NAMALWA (cell line): ENCODE measurements around the gene FANCC.
A peak's percentile ranks its signal among the peaks of the same experiment; 100 is the strongest.
"Not testable (repeated sequence)": the region's sequence is repeated elsewhere in the genome, so short reads cannot be mapped to it uniquely, and the experiment has no call there.

Experiments used
- DNase-seq: peaks from one replicate; pipeline ENCODE4 v3.0.0-alpha.2; 2015; ENCODE audit warnings: low spot score

FANCC gene

DNA sequence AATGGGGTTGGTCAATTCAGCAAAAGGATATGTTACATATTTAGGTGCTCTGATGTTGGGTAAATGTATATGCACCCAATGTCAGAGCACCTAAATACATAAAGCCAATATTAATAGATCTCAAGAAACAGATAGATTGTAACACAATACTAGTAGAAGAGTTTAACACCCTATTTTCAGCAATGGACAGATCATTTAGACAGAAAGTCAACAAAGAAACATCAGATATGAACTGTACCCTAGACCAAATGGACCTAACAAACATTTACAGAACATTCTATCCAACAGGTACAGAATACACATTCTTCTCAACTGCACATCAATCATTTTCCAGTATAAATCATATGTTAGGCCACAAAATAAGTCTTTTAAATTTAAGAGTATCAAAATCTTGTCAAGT, 35.2 kb downstream of the FANCC start:
- DNase-seq, result no peak

DNA sequence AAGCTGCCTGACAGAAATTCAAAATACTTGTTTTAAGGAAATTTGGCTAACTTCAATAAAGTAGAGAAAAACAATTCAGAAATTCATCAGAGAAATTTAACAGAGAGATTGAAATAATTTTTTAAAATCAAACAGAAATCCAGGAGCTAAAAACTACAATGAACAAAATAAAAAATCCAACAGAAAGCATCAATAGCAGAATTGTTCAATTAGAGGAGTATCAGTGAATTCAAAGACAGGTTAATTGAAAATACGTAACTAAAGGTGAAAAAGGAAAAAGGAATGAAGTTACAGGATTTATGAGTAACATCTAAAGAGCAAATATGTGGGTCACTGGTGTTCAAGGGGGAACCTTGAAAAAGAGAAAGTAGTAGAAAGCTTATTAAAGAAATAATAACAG, 36.8 kb downstream of the FANCC start:
- DNase-seq, result no peak

DNA sequence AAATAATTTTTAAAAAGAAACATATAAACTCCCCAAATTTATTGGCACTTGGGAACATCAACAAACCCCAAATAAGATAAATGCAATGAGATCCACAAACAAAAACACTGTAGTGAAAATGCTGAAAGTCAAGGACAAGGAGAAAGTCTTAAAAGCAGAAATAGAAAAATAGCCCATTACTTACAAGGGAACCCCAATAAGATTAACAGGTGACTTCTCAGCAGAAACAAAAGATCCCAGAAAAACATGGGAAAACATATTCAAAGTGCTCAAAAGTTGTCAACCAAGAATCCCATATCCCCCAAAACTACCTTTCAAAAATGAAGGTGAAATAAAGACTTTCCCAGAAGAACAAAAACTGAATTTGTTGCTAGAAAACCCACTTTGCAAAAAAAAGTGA, 40.0 kb downstream of the FANCC start:
- DNase-seq, result no peak

DNA sequence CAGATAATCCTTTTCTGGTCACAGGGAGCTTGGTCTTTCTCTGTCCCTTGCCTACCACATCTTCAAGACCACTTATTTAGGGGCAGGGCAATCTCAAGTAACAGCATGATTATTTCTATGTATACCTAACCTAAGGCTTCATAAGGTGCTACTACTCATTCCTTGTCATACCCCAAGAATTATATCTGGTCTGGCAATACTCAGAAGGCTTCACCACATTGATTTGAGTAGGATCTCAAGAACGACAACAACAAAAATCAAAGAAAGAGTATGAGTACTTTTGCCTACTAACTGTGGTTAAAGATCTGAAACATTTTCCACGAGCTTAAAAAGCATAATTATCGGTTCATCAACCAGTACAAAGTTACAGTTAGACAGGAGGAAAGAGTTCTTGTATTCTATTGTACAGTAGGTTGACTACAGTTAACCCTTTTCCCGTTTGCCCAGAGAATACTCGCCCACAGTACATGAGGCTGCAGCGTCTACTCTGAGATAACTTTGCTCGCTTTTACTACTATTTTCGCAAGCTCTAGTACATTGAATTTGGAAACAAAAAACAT, 41.0 kb downstream of the FANCC start:
- DNase-seq, result no peak

DNA sequence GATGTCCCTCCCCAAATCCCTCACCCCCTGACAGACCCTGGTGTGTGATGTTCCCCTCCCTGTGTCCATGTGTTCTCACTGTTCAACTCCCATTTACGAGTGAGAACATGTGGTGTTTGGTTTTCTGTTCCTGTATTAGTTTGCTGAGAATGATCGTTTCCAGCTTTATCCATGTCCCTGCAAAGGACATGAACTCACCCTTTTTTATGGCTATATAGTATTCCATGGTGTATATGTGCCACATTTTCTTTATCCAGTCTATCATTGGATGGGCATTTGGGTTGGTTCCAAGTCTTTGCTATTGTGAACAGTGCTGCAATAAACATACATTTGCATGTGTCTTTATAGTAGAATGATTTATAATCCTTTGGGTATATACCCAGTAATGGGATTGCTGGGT, 43.3 kb downstream of the FANCC start:
- DNase-seq, result not testable (repeated sequence)

DNA sequence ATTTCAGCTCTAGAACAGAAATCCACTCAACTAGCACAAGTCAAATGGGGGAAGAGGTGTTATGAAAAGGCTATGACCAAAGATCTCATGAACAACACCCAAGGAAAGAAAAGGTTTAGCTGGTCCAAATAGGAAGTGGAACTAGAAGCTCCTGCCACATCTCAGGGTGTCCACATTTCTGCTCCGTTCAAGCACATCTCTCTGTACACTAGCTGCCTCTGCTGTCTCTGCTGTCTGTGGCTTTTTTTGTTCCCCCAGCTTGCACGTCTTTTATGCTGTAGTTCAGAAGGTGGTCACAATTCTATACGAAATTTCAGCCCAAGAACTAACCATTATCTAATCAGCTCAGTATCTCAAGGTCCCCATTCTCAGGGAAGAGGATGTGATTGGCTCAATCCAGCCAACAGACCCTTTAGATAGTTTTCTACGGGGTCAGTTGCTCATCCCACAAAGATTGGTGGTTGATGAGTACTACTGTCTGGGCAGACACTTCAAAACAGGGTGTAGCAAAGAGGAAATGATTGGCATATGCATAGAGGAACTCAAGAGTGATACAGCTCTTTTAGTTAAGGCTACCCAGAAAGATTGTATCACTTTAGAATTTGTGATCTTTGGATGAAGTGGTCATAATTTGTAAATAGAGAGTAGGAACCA, 44.0 kb downstream of the FANCC start:
- peak; percentile 12 for DNase-seq

DNA sequence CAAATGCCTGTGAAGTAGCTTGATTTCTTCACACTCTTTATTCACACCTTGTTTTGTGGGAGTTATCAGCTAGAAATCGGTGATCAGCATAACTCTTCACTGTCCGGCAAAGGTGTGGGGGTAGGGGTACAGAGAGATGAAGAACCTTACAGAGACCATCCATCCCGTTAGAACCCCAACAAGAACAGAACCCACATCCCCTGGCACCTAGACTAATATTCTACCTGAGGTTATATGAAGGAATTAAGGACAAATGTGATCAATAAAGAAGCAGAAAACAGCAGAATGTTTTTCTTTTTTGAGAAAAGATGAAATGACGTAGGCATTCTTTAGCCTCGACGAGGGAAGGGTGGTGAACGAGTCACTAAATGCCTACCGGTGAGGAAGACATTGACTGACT, 44.7 kb downstream of the FANCC start:
- no peak for DNase-seq

DNA sequence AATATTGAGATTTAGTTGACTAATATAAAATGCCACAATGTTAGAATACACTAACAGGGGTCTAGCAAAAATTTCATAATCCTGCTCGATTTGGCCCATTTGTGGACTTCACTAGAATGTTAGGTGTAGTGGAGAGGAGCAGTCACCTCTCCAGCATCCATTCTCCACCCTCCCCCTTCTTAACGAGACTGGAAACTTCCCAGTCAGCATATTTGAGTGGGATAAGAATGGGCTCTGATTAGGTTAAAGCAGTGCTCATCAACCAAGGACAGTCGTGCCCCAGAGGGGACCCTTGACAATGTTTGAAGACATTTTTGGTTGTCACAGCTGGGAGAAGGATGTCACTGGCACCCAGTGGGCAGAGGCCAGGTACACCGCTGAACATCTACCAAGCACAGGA, 46.7 kb downstream of the FANCC start:
- no peak for DNase-seq

DNA sequence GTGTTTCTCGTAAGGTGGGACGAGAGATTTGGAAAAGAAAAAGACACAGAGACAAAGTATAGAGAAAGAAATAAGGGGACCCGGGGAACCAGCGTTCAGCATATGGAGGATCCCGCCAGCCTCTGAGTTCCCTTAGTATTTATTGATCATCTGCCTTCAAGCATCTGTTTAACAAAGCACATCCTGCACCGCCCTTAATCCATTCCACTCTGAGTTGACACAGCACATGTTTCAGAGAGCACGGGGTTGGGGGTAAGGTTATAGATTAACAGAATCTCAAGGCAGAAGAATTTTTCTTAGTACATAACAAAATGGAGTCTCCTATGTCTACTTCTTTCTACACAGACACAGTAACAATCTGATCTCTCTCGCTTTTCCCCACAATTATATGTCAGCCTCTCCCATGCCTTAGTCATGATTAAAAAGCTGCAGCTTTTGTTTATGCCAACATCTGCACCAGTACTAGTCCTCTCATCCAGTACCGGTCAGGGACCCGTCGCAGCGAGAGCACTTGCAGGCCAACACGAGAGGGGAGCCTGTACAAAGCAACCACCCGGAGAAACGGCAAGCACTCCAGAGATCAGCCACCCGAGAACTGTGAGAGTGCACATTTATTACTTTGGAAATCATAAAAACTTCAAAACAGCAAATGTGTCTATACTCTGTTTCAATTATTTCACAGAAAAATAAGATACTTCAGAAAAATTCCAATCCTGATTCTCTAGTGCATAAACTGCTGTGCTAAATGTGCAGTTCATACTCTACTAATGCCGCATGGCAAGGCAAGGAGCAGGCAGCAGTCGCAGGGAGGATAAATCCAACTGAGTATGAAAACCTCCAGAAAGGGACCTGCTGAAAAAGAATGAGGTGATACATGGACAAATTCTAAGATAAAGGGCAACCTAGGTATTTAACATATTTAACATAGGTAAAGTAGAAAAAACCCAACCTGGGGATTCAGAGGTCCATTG, 47.4 kb downstream of the FANCC start:
- DNase-seq, result not testable (repeated sequence)

DNA sequence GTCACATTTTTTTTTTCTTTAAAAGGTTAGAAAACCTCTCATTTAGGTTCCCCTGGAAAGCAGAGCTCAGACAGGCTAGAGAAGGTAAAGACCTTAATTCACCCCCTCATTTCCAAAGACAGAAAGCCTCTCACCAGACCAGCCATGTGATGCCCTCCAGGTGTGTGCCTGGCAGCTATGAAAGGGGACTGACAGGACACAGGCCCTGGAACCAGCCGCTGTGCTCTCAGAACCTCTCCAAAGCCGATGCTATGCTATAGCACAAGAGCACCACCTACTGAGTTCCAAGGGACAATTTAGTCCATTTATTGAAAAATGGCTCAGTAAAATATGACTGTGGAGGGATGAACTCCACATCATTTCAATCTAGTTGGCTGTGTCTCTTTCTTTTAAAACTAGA, 48.8 kb downstream of the FANCC start:
- peak; percentile 33 for DNase-seq

DNA sequence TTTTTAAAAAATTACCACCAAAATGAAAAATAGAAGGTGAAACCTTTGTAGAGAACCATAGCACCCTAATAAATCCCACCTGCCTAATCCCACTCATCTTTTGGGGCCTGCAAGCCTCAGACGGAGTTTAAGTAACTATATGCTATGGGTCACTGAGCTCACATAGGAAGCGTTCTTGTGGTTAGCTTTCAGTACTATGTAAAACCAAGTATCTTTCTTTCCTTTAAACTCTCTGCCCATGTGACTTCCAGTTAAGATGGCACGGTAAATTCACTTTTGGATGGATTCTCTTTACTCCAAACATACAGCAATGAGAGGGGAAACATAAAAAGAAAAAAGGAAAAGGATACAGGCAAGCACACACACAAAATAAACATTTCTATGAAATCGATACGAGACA, 50.9 kb downstream of the FANCC start:
- peak; percentile 32 for DNase-seq

DNA sequence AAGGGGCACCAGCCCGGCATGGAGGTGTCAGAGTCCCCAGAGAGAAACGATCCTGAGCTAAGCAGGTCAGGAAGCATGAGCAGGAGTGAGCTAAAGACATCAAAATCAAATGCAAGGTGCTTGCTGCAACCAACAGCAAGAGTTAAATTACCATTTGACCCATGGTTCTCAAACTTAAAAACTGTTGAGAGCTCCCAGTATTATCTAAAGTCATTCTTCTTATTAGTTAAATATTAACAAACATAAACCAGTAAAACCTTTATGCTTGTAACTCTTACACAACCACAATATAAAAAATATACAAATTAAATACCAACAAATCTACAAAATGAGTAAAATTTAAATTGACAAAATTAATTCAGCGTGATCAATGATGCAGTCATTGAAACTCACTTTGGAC, 51.5 kb downstream of the FANCC start:
- no peak for DNase-seq

DNA sequence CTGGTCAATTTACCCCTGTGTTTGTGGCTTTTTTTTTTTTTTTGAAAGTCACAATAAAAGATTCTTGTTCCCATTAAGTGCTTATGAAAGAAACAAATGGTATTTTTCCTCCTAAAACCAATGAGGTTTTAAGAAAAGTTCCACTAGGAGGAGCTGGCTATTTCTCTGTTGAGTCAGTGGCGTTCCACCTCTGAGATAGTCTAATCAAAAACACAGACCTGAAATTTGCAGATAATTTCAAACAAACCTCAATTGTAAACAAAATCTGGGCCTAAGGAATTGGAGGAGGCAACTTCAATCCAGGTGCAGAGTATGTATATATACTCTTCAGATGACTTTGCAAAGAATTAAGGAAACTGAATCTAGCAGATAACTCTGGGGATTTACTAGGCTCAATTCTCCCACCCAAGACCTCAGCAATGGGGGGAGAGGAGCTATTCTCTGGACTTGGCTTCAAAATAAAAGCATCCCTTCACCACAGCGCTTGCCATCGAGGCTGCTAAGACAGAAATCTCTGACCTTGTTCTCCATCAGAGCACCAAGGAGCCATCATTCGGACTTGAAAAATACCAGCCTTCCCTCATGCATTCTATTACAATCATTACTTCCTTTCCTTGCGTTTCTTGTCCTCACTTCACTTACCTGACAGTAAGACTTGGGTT, 52.4 kb downstream of the FANCC start:
- DNase-seq, result peak; percentile 24

DNA sequence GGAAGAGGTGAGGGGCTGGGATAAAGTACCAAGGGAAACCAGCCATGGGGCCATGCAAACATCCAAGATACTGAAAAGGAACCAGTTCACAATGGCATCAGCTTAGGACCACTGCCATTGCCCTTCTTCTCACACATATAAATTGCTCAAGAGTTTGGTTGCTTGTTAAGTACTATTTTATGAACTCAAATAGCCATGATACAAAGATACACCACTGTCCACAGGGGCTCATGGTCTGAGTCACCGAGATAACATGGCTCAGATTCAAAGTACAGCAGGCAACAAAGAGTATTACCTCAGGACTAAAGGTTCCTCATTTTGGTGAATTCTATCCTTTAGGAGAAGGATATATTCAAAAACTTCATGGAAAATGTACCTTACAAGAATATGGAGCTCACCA, 55.6 kb downstream of the FANCC start:
- DNase-seq, result no peak

DNA sequence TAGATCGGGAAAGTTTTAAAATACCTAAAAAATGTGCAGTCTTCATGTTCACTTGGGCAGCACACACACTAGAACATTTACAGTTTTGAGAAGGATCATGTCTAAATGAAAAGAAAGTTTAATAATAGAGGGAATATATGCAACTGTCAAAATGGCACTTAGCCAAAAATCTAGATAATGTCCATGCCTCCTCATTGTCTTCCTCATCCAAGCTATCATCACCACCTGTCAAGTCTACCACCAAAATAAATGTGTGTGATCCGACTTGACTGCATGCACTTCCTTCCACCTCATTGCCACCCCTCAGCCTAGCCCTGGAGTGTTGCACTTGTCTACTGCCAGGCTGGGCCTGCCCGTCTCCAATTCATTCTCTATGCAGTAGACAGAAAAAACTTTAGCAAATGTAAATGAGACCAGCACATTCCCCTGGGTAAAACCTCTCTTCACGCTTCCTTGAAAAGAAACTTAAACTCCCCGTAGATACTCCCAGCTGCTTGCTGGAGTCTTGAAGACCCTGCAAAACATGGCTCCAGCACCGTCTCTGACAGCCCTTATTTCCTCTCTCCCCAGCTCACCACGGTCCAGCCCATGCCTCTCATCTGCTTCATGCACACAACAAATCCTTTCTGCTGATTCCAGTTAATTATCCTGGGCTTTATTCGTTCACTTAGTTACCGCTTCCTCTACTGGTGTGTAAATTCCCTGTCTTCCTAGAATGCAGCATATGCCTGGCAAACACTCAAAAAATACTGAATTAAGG, 66.9 kb downstream of the FANCC start:
- DNase-seq, result peak; percentile 9

DNA sequence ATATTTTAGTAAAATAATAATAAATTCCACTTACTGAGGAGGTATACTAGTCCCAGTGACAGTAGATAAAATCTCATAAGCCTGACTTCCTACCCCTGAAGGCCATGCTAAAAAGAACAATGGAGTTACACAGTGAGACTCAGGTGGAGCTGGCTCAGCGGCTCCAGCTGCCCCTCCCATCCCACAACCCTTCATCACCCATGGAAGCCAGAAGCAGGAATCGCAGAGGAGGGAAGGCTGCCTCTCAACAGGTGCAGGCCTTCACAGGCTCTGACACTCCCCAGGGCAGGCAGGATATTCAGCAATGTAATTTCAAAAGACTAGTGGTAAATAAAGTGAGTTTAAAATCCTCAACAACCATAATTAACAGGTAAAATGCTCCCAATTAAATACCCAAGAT, 67.5 kb downstream of the FANCC start:
- no peak for DNase-seq

DNA sequence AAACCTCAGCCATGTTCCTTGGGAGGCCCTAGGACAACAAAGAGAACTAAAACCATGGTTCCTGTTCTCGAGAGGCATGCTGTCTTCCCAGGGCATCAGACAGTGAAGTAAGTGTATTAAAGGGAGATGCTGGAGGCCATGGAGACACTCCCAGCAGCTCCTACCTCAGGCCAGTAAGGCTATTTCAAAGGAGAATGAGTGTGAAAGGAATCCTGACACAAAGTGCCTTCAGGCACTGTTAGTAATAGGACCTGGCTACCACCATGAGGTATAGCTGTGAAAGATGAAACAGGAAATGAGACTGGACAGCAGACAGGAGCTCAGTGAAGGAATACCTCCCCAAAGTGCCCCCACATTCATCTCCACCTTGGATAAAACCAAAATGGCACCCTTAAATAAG, 71.0 kb downstream of the FANCC start:
- no peak for DNase-seq

DNA sequence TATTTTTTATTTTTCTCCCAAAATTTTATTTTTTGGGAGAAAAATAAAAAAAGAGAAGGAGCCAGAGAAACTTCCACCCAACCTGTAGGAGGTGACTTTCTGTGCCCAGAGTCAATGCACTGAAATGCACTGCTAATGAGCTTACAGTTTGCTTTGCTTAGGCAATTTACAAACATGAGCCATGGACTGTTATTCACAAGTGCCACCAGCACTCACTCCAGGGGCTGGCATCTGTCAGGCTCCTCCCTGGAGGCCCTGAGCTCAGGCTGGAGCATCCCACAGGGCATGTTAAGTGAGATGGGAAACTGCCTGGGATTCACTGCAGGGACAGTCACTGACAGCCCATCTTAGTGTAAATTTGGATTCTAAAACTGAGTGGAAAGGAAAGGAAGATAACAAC, 74.9 kb downstream of the FANCC start:
- DNase-seq, result no peak

DNA sequence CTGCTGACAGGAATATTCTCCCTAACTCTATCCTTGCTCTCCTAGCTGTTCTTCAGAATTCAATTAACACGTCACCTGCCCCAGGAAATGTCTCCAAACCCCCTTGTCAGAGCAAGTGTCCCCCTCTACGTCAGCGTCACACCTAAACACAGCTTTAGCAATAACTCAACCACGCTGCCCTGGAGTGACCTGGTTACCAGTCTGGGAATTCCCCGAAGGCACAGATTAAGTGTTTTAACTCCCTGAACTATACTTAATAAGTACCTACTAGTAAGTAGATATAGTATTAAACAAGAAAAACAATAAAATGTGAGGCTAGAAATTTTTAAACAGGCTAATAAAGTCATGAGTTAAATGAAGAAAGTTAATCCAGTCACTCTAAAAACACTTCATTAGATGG, 78.4 kb downstream of the FANCC start:
- no peak for DNase-seq

DNA sequence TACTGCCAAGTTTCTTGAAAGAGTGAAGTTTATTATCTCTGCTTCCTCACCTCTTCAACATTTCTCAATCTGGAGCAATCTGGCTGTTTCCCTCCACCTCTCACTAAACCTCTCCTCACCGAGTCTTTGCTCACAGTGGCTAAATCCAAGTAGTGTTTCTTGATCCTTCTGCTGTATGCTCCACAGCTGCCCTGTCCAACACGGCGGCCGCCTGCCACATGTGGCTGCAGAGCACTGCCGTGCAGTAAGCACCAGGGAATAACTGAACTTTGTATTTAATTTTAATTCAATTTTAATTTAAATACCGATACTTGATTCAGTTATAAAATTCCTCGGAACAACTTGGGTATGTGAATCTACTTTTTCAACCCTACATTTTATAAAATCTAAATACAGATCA, 80.2 kb downstream of the FANCC start:
- DNase-seq, result no peak

DNA sequence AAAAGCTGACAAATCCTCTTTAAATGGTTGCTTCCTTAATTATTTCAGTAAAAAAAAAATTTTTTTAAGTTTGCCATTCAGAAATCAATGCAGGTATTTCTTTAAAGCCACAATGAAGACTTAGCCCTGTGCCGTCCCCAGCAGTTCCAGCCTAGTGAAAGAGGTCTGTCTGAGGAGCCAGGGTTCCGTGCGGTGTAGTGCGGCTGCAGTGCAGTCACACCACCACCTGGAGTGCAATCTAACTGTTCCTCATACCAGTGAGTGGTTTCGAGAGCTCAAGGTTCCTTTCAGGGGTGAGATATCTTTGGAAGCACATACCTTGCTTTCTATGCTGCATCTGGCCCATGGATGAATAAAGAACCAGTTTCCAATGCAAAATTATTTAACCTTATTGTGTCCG, 87.5 kb downstream of the FANCC start:
- peak; percentile 16 for DNase-seq
